GM12865 (cell line): ENCODE measurements around the gene FAM20A.

Experiments
- DNase-seq: peaks from one replicate; pipeline ENCODE4 v3.0.0; 2010; ENCODE audit warnings: low read depth
- H3K4me3 ChIP-seq: 2 replicates; pipeline ENCODE4 v1.5.1; 2011; ENCODE audit warnings: mild to moderate bottlenecking, low read depth, low read length, control low read depth
- TF ChIP-seq, protein P1 (sequence below): IDR thresholded peaks from 2 replicates; pipeline ENCODE4 v1.5.1; 2011; ENCODE audit warnings: low read length, control low read depth, low read depth, inconsistent platforms; ENCODE audit not compliant: insufficient read depth; ENCODE audit errors: missing control alignments

Gene FAM20A

DNA sequence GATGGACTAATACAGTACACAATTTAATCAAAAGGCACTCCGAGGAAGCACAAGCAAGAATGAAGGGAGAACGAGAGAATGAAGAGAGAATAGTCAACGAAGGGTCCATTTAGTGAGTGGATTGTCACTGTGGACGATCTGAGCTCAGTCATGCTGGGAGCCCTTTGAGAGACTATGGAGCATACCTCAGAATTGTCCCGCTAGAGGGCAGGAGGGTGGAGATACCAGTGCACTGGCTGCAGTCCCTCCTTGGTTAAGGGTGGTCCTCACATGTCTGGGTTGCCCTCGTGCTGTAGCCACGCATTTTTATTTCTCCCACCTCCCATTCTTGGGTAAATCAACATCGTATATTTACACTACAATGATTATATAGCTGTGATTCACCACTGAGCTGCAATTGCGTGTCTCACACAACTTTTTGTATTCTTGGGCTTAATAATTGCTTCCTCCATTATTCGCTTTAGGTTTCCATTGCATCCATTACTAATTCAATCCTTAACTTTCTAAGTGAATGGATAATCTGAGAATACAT, 33.2 kb upstream of the FAM20A start:
- no peak overlapping the region for H3K4me3 ChIP-seq
- TF ChIP-seq, protein P1, sequence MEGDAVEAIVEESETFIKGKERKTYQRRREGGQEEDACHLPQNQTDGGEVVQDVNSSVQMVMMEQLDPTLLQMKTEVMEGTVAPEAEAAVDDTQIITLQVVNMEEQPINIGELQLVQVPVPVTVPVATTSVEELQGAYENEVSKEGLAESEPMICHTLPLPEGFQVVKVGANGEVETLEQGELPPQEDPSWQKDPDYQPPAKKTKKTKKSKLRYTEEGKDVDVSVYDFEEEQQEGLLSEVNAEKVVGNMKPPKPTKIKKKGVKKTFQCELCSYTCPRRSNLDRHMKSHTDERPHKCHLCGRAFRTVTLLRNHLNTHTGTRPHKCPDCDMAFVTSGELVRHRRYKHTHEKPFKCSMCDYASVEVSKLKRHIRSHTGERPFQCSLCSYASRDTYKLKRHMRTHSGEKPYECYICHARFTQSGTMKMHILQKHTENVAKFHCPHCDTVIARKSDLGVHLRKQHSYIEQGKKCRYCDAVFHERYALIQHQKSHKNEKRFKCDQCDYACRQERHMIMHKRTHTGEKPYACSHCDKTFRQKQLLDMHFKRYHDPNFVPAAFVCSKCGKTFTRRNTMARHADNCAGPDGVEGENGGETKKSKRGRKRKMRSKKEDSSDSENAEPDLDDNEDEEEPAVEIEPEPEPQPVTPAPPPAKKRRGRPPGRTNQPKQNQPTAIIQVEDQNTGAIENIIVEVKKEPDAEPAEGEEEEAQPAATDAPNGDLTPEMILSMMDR, result no peak
- DNase-seq, result no peak

DNA sequence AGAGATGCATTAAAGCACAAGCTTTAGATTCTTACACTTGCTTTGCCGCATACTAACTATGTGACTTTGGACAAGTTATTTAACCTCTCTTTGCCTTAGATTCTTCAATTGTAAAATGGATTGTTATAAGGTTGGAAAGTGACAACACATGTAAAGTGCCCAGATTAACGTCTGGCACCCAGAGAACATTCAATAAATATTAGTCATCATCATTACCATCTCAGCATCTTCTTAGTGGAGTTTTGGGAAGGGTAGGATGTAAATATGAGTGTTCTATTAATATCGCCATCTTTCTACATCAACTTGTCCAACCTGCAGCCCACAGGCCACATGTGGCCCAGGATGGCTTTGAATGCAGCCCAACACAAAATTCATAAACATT, 27.4 kb upstream of the FAM20A start:
- DNase-seq, result no peak
- TF ChIP-seq, protein P1, result no peak

DNA sequence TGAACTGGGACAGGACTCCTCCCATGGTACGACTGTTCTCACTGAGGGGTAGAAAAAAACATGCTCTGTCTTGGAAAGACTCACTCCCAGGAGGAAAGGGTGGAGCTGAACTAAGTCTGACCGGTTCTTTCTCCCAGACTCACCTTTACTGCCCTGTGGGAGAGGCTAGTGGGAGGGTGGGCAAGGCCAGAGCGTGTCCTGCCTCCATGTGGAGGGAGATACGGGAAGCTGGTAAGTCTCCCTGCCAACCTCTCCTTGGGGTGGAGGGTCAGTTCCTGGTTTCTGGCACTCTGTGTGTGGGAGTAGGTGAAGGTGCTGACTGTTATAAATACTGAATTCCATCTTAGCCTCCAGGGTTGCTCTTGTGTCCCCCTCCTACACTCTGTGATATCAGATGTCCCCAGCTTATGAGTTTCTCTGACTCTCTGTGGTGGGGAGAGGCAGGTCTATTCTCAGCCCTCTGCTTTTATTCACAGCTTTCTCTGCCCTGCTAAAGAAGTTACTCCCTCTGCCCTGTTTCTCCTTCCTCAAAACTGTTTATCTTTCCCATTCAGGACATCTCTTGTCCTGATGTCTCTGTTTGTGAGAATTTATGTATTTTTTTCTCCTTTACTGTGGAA, 26.9 kb upstream of the FAM20A start:
- DNase-seq, result no peak
- TF ChIP-seq, protein P1, result no peak

More for the DNA sequence above, 27.4 kb upstream of the FAM20A start:
- H3K4me3 ChIP-seq, result no peak overlapping the region

DNA sequence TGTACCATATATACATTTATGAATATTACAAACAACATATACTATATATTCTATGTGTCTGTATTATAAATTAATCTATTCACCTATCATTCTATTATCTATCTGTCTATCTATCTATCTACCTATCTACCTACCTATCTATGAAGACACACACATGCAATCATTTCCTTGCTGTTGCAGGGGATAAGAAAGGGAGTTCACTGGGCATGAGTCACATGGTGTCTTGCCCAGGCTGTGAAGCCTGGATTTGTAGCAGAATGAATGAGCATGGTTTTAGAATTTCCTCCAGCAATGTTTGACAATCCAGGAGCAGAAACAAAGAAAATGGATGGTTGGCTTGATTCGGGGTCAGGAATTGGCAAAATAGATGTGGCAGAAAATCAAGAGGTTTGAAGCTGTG, 23.2 kb upstream of the FAM20A start:
- no peak overlapping the region for H3K4me3 ChIP-seq
- DNase-seq, result no peak
- TF ChIP-seq, protein P1, result no peak

More for the DNA sequence above, 26.9 kb upstream of the FAM20A start:
- H3K4me3 ChIP-seq, result no peak overlapping the region

DNA sequence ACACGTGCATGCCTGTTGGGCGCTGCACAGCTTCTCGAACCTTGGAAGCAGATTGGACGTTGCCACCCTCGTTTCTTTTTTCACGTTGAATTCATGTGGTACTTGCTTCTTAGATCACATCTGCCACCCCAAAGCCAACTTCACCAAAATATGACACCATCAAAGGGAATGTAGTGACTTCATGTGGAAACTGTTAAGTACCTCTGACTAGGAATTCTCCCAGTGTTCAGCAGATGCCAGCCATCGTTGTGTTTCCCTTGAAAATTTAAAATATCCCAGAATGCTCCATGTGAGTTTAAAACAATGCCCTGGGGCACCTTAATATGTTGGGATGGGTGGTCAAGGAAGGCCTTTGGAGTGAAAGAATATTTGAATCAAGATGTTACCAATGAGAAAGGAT, 22.6 kb upstream of the FAM20A start:
- H3K4me3 ChIP-seq, result no peak overlapping the region
- TF ChIP-seq, protein P1, result no peak
- DNase-seq, result no peak

DNA sequence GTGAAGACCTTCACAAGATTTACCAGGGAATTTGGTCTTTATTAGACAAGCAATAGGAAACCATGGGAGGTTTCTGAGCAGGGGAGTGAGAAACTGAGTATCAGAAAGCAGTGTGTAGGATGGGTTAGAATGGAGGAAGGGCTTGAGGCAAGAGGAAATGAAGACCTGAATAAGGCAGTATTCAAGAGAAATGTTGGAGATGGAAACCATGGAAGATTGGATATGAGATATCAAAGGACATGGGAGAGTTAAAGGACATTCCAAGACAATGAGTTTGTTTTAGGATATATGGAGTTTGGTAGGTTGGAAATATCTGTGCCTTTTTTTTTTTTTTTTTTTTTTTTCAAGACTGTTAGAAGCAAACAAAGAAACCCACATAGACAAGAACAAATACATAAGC, 21.3 kb upstream of the FAM20A start:
- DNase-seq, result no peak
- TF ChIP-seq, protein P1, result no peak
- H3K4me3 ChIP-seq, result no peak overlapping the region

DNA sequence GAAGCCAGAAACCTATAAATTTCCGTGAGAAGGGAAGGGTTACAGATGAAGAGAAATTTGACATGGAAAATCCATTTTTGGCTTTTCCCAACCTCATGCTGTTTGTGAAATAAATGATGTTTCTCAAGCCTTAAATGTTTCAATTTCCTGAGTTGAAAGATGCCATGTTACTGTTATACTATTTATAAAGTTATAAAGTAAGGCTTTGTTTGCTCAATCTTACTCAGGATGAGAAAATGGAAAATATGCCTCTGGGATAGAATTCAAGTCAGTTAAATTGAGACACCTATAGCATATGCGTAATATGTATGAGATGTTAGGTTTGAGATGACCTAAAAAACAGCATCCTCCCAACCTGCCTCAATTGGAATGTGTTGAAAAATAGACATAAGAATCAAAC, 19.9 kb upstream of the FAM20A start:
- TF ChIP-seq, protein P1, result no peak
- DNase-seq, result no peak
- no peak overlapping the region for H3K4me3 ChIP-seq
